NB4 (cell line): ENCODE data around the gene KLRC4.

ENCODE experiments used
- CTCF ChIP-seq: IDR thresholded peaks from one replicate; pipeline ENCODE4 v1.5.1; 2012; ENCODE audit warnings: low read depth, low read length
- POLR2A ChIP-seq: IDR thresholded peaks from 2 replicates; pipeline ENCODE4 v1.6.1; 2011; ENCODE audit warnings: mild to moderate bottlenecking; ENCODE audit not compliant: insufficient read length; ENCODE audit errors: extremely low read depth

GRCh38 chr12:10362828-10363657 is 46.5 kb downstream of the KLRC4 start:
- TF ChIP-seq CTCF = no peak
- no peak for TF ChIP-seq POLR2A
